GM18870 (cell line): ENCODE data around the gene MSH2.

Source experiments
- ATAC-seq: cut with Tn5 transposase; IDR thresholded peaks from one replicate; pipeline ENCODE4 v1.9.1; 2021; ENCODE audit warnings: moderate library complexity; ENCODE audit not compliant: unreplicated experiment

The MSH2 gene

DNA sequence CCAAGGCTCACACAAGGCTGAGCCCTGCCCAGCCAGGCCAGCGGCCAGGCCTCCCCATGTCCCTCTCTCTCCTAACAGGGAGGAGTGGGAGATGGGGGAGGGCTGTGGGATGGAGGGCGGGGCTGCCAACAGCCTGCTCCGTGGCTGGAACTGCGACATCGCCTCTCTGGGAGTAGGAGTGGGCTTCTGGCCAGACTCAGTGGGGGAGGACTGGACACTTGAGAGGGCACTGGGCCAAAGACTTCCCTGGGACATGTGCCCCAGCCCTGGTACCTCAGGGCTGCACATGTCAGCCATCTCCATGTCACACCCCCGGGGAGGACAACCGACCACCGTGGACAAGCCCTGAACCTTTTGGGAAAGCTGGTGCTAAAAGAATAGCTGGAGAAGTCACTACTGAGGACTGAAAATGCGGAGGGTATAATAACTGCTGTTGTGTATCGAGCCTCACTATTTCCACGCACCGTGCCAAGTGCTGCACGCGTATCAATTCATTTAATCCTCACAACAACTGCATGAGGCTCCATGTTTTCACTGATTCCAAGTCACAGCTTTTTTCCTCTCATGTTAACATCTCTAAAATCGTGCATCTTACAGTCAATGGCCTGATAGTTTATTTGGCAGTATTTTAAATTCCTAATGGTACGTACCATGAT, 127.3 kb downstream of the MSH2 start:
- ATAC-seq, result no peak

GRCh38 chr2:47531378-47532042, 128.6 kb downstream of the MSH2 start:
- no peak for ATAC-seq
